Keratinocyte (primary cell): ENCODE results near the gene TTL.

Experiments used
- CTCF ChIP-seq, 3 experiments: IDR thresholded peaks in 1 of 3; conservative IDR thresholded peaks in 1 of 3; optimal IDR thresholded peaks in 1 of 3; 2 replicates in 2 of 3; 3 replicates in 1 of 3; pipeline versions ENCODE3 to v1.5.1; 2011; ENCODE audit warnings: low read length in 3 of 3, mild to moderate bottlenecking in 3 of 3, moderate library complexity in 2 of 3, control low read depth in 1 of 3, inconsistent platforms in 1 of 3; ENCODE audit not compliant: insufficient read depth in 2 of 3; ENCODE audit errors: extremely low read depth in 1 of 3
- EZH2 ChIP-seq: IDR thresholded peaks from one replicate; pipeline ENCODE4 v1.6.1; 2012; ENCODE audit warnings: inconsistent platforms, mild to moderate bottlenecking, low read length, moderate library complexity

GRCh38 chr2:112585873-112586464, 104.0 kb downstream of the TTL start:
- TF ChIP-seq CTCF (optimal IDR thresholded peaks at IDR 0.05 in 1 of 3, IDR thresholded peaks at IDR 0.05 in 1 of 3, conservative IDR thresholded peaks at IDR 0.05 in 1 of 3; ENCODE audit: extremely low read depth in 1 of 3, insufficient read depth in 2 of 3, low read length in 3 of 3) (no peak), EZH2 (no peak)
